EH (cell line): ENCODE measurements around the gene DOK3.

Experiments
- DNase-seq: peaks from one replicate; pipeline ENCODE4 v3.0.0-alpha.2; 2015; ENCODE audit warnings: low read depth

DOK3 gene

DNA sequence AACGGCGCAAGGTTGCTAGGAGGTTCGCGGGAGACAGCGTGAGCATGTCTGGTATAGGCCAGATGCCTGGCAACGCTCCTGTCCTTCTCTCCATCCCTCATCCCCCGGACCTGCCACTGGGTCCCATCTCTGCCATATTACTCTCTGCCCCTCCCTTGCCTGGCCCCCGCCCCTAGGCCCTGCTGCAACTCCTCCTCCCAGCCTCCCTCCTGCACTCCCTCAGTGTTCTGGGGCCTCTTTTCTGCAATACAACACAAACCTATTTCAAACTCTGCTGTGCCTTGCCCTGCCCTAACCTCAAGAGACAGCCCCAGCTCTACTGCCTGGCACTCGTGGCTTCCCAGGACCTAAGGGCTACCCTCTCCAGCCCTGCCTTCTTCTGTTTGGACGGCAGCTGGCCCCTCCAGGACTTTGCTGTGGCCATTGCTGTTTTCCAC is 27.2 kb downstream of the DOK3 start:
- DNase-seq: peak; percentile 47

DNA sequence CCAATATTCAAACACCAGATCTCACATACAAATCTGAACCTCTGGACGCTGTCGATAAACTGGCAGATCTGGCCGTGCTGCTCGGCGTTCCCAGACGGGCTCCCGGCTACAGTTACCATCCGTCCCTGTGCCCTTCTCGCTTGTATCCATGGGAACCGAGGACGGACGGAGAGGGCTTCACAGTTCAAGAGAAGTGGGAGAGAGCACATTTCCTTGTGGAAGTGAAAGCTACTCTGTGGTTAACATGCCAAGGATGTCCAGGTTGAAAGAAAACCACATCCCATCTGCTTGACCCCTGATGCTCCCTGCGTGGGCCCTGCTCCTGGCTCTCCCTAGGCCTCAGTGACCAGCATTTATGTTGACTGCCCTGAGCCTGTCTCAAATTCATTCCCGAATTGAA is 29.9 kb downstream of the DOK3 start:
- peak; percentile 62 for DNase-seq

DNA sequence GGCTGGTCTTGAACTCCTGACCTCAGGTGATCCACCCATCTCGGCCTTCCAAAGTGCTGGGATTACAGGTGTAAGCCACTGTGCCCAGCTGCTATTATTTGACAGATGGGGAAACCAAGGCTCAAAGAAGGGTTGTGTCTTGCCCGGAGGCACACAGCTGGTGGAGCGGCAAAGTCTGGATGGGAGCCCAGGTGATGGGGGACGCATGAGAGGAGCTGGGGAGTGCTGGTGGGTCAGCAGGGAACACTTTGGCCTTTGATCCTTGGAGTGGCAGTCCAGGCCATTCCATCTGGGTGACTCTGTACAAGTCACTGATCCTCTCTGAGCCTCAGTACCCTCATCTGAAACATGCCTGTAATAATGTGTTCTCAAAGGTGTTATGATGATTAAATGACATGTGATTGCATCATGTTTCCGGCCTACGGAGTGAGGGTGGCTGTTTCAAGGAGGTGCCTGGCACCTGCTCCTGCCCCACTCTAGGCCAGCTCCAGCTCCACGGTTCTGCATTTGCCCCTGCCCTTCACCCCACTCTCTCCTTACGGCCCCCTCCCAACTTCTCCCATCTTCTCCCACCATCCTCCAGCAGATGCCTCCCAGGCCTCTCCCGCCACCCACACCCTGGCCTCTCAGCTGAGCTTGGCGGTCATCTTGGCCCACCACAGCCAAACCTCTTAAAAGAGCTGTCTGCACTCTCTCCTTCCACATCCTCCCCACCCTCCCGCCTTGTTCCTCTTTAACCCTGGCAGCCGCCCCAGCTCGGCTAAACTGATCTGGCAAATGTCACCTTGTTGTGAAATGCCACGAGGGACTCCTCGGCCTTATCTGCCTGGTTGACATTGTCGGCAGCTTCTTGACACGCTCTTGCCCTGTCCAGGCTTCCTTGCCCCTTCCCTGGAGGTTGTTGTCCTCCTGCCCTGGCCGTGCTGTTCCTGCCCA is 30.6 kb downstream of the DOK3 start:
- DNase-seq: peak; percentile 69

DNA sequence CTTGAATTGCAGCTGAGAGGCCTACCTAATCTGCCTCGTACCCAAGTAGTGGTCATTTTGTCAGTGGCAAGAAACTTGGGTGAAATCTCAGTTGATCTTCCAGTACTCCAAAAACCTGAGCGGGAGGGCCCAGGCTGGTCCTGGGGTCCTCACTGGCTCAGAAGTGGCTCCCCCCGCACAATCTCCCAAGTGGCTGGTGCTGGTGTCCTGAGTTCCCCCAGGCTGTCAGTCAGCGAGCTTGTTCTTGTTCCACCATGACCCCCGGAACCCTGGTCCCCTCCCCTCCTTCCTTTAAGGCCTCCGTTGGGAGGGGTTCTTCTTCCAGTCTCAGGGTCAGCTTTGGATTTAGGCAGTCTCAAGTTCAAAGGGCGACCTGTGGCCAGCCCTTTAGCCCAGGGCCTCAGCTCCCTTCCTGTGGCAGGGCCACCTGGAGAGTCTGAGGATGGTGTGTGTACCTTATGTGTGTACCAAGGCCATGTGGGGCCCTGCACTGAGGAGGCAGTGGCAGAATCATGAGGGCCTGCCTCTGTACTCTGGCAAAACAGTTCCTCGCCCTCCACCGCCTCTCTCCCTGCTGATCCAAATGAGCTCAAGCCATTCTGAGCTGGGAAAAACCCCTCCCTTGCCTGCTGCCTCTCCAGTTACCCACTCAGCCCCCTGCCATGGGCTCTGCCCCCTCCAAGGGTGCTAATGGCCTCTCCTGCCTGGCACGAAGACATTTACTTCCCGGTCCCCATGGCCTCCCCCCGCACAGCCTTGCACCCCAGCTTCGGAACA is 31.7 kb downstream of the DOK3 start:
- peak; percentile 59 for DNase-seq

DNA sequence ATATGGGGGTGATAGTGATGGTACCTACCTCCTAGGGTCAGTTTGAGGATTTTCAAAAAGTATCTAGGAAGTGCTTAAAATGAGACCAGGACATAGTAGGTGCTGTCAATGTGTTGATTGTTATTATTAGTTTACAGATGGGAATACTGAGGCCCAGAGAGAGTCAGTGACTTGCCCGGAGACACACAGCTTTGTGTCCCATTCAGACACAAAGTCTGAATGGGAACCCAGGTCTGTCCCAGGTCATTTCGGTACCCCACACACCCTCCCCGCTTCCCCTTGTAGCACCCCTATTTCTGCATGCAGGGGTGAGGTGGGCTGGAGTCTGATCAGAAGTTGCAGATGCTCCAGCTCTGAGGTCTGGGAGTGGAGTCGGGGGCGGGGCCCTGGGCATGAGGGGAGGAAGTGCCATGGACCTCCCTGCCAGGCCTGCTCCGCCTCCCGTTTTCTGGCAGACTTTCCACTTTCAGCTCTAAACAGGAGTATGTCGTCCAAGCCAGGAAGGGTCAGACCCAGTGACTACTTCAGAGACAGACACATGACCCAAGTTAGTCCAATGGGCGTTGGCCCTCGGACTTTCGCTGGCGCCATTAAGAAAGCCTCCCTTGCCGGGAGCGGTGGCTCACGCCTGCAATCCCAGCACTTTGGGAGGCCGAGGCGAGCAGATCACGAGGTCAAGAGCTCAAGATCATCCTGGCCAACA is 32.9 kb downstream of the DOK3 start:
- DNase-seq: peak; percentile 85

DNA sequence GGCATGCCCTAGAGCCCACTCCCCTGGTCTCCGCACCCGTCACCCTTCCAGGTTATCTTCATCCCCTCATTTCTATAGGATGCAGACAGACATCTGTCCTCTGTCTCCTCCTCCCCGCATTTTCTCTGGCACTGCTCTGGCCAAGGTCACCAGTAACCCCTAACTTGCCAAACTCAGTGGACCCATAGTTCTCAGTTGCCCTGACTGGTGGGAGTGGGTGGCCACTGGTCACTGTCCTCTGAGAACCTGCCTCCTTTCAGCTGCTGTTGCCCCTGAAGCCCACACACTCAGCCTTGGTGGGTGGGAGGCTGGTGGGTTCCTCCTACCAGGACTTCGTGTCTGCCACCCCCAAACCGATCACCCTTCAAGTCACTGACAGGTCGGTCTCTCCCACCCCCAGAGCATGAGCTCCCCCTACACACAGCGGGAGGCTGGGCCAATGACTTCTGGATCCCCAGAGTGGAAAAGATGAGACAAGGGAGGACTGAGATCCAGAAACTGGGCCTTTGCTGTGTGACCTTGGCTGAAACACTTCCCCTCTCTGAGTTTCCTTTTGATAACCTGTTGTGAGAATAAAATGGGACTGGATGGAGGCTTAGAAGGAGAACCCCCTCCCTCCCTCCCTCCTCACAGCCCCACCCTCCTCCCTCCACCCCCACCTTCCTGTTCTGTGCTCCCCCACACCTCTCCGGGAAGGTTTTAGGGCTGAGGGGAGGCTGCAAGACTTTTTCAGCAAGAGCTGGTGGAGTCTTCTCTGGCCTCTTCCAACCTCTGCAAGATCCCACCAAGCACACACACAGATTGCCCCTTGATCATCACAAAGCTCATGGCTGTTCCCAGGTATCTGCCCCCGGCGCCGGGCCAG is 33.8 kb downstream of the DOK3 start:
- peak; percentile 55 for DNase-seq

DNA sequence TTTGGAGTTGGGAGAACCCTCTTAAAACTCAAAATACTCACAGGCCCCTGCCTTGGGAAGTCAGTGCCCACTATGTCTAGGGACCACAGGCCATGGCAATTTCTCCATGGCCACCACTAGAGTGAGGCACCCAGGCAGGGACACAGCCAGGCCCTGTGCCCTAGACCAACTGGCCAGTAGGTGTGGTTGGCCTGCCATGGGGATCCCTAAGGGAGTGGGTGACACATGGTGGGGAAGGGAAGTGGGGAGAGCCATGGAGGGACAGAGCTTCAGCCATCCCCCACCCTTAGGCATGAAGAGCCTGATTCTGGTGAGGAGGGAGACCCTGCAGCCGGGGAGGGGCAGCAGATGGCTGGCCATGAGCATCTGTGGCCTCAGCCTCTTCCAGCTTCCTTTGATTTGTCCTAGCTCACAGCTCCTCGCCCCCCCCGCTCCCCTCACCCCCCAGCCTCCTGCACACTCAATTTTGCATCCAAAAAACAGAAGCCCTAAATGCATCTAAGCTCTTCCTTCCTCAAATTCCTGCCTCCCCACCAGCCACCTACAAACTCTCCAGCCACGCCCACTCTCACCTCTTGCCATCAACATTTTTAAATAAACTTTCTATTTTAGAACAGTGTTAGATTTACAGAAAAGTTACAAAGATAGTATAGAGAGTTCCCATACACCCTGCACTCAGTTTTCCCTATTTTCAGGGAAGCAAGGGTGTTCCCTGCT is 34.6 kb downstream of the DOK3 start:
- DNase-seq: peak; percentile 60

DNA sequence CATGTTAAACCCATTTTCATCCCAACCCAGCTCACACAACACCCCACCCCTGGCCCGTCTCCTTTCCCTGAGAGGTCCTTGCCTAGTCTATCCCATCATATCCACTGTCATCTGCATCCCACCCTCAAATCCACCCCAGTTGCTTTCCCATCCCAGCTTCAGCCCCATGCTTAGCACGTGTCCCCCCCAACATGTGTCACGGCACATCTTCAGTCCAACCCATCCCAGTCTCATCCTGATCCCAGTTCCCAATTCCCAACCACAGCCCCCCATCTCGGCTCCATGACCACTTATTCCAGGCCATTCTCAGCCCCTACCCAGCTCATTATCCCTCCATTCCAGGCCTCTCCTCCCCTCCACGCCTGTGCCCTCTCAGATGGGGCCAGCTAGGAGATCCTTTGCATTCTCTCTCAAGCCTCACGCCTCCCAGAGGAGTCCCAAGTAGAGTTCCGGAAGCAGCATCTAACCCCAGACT is 35.6 kb downstream of the DOK3 start:
- peak; percentile 53 for DNase-seq

DNA sequence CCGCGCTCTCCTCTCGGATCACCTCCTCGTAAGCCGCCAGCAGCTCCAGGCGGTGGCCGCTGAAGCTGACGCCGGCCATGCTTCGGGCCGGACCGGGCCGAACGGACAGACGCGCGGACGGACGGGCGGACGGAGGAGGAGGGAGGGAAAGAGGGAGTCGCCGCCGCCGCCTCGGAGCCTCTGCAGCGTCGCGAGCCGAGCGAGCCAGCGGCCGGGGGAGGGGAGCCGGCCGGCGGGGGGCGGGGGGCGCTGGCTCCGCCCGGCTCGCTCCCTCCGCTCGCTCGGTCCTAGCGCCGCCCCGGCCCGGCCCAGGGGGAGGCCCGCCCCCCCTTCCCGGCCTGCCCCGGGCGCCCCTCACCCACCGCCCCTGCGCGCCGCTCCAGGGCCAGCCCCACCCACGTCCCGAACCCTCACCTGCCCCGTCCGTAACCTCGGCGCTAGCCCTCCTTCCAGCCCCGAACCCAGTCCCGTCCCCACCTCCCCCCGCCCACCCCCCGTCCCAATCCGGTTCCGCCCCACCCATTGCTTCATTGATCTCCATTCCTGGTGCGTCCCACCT is 36.1 kb downstream of the DOK3 start, which contains the start of gene DBN1:
Gene DBN1, minus strand, starts transcription at position 192 of the 559 bp plus-strand sequence. Its CDS starts 113 bp downstream, at position 79.
- DNase-seq: peak; percentile 78

DNA sequence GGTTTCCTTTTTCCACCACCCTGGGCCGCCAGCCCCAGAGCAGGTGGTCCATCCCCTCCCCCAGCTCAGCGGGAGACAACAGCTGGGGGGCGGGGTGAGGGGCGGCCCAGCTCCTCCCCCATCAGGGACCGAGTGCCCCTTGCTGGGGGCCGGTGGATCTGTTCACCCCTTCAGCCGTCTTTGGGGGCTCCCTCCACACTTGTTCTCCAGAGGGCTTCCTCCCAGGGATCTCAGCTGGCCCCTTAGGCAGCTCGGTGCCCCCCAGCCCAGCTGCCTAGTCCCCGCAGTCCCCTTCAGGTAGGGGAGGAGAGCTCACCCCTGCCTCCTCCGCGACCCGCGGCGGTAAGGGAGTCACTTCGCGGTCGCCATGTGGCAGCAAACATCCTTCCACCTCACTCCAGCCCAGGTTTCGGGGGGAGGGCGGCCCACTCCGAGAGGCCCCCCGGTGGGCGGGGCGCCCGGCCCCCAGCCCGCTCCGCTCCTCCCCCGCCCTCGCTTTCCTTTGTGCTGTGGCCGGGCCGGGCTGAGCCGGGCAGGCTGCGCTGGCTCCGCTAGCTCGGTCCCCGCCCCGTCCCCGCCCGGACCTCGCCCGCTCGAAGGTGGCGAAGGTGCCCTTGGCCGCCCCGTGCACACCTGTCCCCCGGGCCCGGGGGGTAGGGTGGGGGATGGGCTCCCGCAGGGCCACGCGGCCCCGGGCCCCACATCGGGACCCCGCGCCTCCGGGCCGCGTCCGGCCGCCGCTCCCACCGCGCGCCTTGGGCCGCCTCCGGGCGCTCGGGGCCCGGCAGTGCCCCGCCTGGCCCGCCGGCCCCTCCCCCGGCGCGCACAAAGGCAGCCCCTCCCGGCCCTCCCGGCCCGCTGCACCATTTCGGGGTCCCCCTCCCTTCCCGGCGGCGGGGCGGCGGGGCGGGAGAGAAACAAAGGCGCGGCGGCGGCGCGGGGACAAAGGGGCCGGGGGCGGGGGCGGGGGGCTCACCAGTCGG is 36.9 kb downstream of the DOK3 start:
- DNase-seq: peak; percentile 56

DNA sequence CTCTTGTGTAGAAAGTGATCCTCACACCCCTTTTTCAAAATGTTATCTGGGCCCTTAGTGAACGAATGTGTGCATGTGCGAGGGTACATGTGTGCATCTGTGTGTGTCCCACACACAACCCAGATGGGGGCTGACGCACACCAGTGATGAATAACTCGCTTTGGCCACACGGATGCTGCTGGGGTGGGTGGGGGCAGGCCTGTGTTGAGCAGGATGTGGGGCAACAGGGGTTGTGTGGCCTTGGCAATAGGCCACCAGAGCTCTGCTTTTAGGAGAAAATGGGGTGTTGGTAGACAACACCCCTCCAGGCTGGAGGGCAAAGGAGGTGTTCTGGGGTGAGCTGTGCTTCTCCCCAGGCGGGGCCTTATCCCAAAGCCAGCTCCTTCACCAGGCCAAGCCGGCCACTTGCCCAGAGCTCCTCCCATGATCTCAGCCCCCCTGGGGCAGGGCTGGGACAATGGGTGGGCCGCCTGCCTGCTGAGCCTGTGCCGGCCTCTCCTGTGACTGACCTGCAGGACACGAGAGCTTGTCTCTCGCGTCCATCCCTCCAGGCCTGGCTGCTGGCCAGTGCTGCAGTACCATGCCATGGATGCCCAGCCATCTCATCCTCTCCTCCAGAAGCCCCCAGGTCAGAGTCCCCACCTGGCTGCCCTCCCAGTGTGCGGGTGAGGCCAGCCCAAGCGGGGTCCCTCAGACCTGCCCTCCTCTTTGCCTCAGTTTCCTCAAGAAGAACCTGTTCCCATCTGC is 37.8 kb downstream of the DOK3 start:
- peak; percentile 78 for DNase-seq

DNA sequence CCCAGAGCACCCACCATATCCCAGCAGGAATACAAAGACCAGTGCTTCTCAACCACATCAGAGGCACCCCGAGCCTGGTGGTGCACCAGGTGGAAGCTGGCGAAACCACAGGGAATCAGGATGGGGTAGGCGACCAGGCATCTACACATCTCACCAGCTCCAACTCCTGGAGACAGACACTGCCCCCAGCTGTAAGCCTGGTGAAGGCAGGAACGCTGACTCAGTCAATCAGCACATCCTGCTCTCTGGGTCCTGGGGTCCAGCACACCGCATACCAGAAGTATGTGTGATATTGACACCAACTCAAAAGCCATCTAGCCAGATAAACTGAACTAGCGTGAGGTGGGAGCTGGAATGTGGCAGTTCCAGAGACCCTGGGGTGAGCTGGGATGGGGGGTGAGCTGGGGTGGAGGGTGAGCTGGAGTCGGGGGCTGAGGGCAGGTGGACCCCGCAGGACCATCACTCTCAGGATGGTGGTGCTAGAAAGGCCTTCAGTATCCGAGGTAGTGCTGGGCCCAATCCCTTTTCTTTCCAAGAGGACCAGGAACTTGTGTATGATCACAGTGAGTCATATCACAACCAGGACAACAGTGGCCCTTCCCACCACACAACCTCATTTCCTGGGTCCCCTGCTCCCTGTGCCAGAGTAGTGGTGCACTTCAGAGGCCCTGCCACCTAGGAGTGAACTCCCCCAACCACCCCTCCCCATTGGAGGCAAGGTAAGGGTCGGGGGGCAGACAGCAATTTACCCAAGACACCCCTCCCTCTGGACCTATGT is 38.7 kb downstream of the DOK3 start:
- peak; percentile 73 for DNase-seq

DNA sequence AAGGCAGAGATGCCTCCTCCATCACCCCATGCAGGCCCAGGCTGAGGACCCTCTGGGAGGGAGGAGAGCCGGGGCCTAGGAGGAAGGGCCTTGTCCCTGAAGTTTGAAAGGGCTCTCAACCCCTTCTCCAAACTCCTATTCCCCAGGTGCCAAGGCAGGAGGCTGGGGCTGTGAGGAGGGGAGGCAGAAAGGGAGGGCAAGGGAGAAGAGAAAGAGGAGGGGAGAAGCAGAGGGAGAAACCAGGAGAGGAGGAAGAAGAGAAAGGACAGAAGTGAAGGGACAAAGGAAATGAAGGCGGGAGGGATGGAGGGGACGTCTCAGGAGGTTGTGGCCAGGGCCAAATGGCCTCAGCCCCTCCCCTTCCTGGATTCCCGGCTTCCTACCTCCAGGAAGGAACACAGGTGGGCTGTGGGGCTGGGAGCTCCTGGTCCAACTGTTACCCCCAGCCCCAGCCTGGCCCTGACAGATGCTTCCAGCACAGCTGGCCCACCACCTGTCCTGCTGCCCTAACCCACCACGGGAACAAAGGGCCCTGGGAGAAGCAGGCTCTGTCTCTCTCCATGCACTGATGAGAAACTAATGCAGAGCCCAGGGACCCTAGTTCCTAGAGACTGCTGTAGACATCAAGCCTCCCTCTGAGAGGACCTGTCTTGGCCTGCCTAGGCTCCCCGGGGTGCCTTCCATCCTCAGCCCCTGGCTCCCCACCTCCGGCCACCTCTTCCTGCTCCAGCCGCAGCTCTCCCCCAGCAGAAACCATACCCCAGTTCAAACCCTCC is 39.7 kb downstream of the DOK3 start:
- peak; percentile 7 for DNase-seq

DNA sequence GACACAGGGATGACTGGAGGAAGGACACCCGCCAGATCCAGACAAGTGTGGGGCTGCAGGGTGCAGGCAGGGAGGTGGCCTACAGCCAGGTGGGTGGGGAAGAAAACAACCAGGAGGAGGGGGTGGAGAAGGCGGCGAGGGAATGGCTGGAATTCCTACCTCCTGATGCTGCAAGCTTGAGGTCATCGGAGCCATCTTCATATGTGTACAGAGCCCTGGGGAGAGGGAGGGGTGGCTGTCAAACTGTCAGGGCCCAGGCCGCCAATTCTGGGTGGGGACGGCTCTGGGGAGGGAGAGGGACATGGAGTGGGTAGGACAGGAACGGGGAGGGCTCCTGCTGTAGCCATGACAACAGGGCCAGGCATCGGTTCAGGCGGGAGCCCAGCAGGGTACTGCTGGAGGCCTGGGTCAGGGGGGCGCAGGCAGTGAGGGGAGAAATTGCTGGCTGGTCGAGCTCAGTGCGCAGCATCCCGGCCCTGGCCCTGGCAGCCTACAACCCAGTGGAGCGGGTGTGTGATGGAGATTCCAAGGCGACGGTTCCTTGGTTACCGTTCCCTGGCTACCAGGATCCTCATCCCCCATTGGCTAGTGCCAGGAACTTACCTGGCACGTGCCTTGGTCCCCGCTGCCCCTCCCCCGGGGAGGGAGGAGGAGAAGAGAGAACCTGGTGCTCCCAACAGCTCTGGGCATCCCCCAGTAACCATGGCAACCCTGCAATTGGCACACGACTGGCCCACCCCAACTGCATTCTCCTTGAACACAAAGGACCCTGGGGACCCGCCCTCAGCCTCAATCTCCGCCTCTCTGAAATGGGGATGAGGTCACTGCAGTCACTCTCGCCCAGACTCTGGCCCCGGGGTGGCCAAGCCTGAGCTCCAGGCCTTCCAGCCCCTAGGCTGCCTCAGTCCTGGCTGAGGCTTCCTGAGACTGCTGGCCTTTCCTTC is 40.7 kb downstream of the DOK3 start:
- peak; percentile 88 for DNase-seq

DNA sequence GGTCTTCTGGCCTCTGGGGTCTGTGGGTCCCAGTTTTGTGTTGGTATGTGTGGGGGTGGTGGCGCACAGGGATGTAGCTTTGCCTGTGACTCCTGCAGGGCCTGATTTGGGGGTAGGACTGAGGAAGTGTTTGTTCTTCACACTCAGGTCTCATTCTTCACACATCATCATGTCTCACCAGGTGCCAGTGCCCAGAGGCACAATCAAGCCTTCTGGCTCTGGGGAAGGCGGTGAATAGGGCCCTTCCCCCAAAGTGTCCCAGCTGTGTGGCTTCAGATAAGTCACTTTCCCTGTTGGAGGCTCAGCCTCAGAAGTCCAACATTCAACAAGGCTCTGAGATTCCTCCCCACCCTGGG is 41.3 kb downstream of the DOK3 start:
- DNase-seq: no peak
